ENCODE results near the gene TRIM75. TPM values are rescaled to one million over a fixed set of nuclear protein-coding genes. Genes with fewer than 3 reads are reported as not detected.

TRIM75 gene
- total and polyA plus RNA-seq, 2 of the 13 experiments (the other 11 are each of a cell fraction or from before 2014, with no cell fraction given), result not detected

- no peak for FAIRE-seq
- Histone ChIP-seq H3K36me3 (replicated peaks in 1 of 2; ENCODE audit: control insufficient read depth in 1 of 2, insufficient read depth in 2 of 2, low read length in 2 of 2) (no peaks in the 10 kb centered on the region), H3K9ac (ENCODE audit: insufficient read depth, low read depth, low read length) (no peak overlapping the region), H4K20me1 (ENCODE audit: insufficient read depth, low read length) (no peaks in the 10 kb centered on the region), H2AFZ (ENCODE audit: low read length) (no peak overlapping the region), H3K9me3 (ENCODE audit: low read length) (no peaks in the 10 kb centered on the region), H3K4me3 (replicated peaks in 1 of 3; ENCODE audit: insufficient read depth in 1 of 3, low read depth in 2 of 3, low read length in 3 of 3) (no peak overlapping the region), H3K79me2 (ENCODE audit: insufficient read depth, low read length) (no peaks in the 10 kb centered on the region), H3K4me1 (ENCODE audit: insufficient read depth, low read length) (no peaks in the 10 kb centered on the region), H3K4me2 (ENCODE audit: low read depth, low read length) (no peak overlapping the region), H3K27ac (ENCODE audit: extremely low read length, insufficient read depth, low read length) (no peak overlapping the region), H3K27me3 (ENCODE audit: control insufficient read depth in 1 of 2, insufficient read depth in 2 of 2, low read length in 2 of 2) (0 out of 5 replicates have a peak, but pooled peaks cover 0 to 2% of the 10 kb centered on the region in 2 experiments)
- intact Hi-C loops (cut with micrococcal nuclease; ENCODE audit: unreplicated experiment), result no loop called here
- CTCF ChIA-PET (ENCODE audit: low intra/inter-chr PET ratio, low total read pairs), result interaction anchor here (1.1 kb wide), 1 partner anchor 238 kb away, joined by 3 read pairs; no protein-coding TSS in a partner anchor
- WGBS (ENCODE audit: low lambda C conversion rate), result 2% methylated on average over 5 of the region's 5 CpGs
- no TSS peak for BruUV-seq (replicated peaks)
- in situ Hi-C loops (cut with HindIII; ENCODE audit: extremely low pct_ligation_motif_present, low pct_unique_long_range_greater_than_20kb), result no loop called here
- POLR2A ChIA-PET, result no interaction called here
- peak; percentile 100 for ATAC-seq
- DNase-seq (ENCODE audit: low spot score), result peak; percentile 28
- no peak for TF ChIP-seq ZNF850 (CRISPR knock-in tag; conservative IDR thresholded peaks at IDR 0.05)
- no peak for TF ChIP-seq ZGPAT (CRISPR knock-in tag; IDR thresholded peaks at IDR 0.05)
- no peak for TF ChIP-seq MIER2 (CRISPR knock-in tag; IDR thresholded peaks at IDR 0.05)
- TF ChIP-seq ZNF674 (CRISPR knock-in tag; IDR thresholded peaks at IDR 0.05; ENCODE audit: low read depth), result no peak
- no peak for TF ChIP-seq ZNF605 (CRISPR knock-in tag; IDR thresholded peaks at IDR 0.05)
- TF ChIP-seq ZBTB33 (CRISPR knock-in tag; IDR thresholded peaks at IDR 0.05), result no peak
- no peak for TF ChIP-seq U2AF2 (IDR thresholded peaks at IDR 0.05; ENCODE audit: low read depth, low read length)
- peak; percentile 22; the same call in 1 of the 2 replicates for TF ChIP-seq SMC3 (IDR thresholded peaks at IDR 0.05; ENCODE audit: low read length)
- TF ChIP-seq THAP9 (CRISPR knock-in tag; IDR thresholded peaks at IDR 0.05; ENCODE audit: borderline replicate concordance), result no peak
- TF ChIP-seq ZNF253 (CRISPR knock-in tag; IDR thresholded peaks at IDR 0.05; ENCODE audit: borderline replicate concordance), result no peak
- TF ChIP-seq CTCF (CRISPR knock-in tag; IDR thresholded peaks at IDR 0.05), result peak; percentile 71
- TF ChIP-seq GLMP (CRISPR knock-in tag; IDR thresholded peaks at IDR 0.05; ENCODE audit: borderline replicate concordance), result no peak
- no peak for TF ChIP-seq PHF8 (CRISPR knock-in tag; IDR thresholded peaks at IDR 0.05)
- TF ChIP-seq SCMH1 (CRISPR knock-in tag; IDR thresholded peaks at IDR 0.05; ENCODE audit: borderline replicate concordance), result no peak
- TF ChIP-seq ZFP36 (IDR thresholded peaks at IDR 0.05; ENCODE audit: borderline replicate concordance, low read depth, low read length, partially characterized antibody), result no peak
- TF ChIP-seq PAWR (CRISPR knock-in tag; IDR thresholded peaks at IDR 0.05; ENCODE audit: borderline replicate concordance), result no peak
Measured at GRCh38 chr4:165016971-165017370, 36.7 kb upstream of the TRIM75 start.
